Measurements from ENCODE around the gene NAP1L2.

NAP1L2 gene, protein sequence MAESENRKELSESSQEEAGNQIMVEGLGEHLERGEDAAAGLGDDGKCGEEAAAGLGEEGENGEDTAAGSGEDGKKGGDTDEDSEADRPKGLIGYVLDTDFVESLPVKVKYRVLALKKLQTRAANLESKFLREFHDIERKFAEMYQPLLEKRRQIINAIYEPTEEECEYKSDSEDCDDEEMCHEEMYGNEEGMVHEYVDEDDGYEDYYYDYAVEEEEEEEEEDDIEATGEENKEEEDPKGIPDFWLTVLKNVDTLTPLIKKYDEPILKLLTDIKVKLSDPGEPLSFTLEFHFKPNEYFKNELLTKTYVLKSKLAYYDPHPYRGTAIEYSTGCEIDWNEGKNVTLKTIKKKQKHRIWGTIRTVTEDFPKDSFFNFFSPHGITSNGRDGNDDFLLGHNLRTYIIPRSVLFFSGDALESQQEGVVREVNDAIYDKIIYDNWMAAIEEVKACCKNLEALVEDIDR

DNA sequence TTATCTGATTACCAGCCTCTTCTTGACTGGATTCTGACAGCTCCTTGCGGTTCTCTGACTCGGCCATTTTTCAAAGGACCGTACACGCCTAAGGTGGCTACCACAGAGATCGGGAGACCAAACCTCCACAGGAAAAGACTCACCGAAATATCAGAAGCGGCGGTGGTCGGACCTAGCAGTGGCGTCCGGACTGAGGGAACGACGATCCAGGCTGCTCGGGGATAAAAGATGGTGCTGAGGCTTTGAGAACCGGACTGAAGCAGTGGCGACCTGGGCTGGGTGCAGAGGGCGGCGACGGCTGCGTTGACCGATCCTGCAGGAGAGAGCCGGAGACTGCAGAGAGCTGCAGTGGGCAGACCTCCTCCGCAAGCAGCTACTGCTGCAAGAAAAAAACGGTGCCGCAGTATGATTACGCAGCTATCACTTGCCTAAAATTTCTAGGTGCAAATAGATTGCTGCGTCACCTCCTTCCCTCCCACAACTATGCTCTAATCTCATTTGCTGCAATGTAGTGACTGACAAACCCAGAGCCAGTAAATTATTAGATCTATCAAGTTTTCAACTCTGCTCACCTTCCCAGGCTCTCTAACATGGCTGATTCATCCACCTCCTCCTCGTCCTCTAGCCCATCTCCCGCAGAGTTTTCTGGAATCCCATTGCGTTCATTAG is at the start of gene NAP1L2:
Gene NAP1L2 (minus strand): TSS at position 426 of the 669 bp plus-strand sequence. CDS start 359 bp downstream, at position 67.
- TF ChIP-seq, protein P1, sequence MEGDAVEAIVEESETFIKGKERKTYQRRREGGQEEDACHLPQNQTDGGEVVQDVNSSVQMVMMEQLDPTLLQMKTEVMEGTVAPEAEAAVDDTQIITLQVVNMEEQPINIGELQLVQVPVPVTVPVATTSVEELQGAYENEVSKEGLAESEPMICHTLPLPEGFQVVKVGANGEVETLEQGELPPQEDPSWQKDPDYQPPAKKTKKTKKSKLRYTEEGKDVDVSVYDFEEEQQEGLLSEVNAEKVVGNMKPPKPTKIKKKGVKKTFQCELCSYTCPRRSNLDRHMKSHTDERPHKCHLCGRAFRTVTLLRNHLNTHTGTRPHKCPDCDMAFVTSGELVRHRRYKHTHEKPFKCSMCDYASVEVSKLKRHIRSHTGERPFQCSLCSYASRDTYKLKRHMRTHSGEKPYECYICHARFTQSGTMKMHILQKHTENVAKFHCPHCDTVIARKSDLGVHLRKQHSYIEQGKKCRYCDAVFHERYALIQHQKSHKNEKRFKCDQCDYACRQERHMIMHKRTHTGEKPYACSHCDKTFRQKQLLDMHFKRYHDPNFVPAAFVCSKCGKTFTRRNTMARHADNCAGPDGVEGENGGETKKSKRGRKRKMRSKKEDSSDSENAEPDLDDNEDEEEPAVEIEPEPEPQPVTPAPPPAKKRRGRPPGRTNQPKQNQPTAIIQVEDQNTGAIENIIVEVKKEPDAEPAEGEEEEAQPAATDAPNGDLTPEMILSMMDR (IDR thresholded peaks at IDR 0.05; ENCODE audit: extremely low read depth, missing control alignments): no peak
- no peak for DNase-seq (ENCODE audit: low spot score)

DNA sequence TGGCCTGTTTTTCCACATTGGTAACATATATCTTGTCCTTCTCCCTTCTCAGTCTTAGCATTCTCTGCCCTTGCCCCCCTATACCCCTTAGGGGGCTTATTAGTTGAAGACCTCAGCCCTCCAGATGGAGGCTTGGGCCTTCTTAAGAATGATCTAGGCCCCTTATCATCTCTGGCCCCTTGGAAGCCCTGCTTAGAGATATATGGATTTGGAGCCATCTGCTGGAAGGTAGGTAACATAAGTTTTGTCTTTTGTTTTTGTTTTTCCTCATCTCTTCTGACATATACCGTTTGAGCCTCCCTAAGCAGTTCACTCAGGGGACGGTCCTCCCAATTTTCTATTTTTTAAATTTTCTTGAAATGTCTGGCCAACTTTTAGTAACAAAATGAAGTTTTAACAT is 48.3 kb upstream of the NAP1L2 start:
- no peak for DNase-seq (ENCODE audit: low spot score)

DNA sequence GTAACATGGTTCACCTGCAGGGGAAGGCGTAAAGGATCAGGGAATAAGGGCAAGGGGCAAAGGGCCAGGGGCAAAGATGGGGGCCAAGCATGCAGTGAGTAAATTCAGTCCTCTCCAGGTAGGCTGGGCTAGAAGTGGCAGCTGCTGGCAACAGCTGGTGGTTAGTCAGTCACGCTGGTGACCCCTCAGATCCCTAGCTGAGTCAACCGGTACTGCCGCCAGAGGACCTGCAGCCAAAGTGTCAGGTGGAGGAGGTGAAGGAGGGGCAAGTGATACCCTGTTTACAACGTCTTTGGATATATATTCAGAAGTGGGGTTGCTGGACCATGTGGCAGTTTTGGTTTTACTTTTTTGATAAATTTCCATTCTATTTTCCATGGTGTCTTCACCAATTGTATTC is 24.6 kb upstream of the NAP1L2 start:
- DNase-seq (ENCODE audit: low spot score): no peak
- TF ChIP-seq, protein P1 (IDR thresholded peaks at IDR 0.05; ENCODE audit: extremely low read depth, missing control alignments): no peak

More for the DNA sequence above, 48.3 kb upstream of the NAP1L2 start:
- TF ChIP-seq, protein P1 (IDR thresholded peaks at IDR 0.05; ENCODE audit: extremely low read depth, missing control alignments): no peak

DNA sequence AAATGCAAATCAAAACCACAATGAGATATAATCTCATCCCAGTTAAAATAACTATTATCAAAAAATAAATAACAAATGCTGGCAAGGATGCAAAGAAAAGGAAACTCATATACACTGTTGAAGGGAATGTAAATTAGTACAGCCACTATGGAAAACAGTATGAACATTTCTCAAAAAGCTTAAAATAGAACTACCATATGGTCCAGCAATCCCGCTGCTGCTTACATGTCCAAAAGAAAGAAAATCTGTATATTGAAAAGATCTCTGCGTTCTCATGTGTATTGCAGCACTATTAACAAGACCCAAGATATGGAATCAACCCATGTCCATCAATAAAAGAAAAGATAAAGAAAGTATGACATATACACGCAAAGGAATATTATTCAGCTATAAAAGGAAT is 3.0 kb upstream of the NAP1L2 start:
- DNase-seq (ENCODE audit: low spot score): no peak
- TF ChIP-seq, protein P1 (IDR thresholded peaks at IDR 0.05; ENCODE audit: extremely low read depth, missing control alignments): no peak

DNA sequence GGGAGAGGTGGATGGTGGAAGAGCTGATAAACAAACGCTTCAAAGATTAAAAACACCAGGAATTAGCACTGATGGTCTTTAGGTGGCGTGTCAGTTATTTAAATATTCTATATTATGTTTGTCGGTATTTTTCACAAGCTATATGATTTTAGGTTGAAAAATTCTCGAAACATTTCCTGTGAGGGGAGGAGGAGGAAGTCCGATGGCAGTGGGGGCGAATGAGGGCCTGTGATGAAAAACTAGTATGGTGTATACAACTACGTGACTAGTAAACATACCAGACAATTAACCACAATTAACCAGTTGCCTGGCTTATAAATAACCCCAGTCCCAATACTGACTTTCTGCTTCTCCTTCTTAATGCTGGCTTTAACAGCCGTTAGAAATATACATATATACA is 595 bp upstream of the NAP1L2 start:
- no peak for DNase-seq (ENCODE audit: low spot score)
- TF ChIP-seq, protein P1 (IDR thresholded peaks at IDR 0.05; ENCODE audit: extremely low read depth, missing control alignments): no peak

DNA sequence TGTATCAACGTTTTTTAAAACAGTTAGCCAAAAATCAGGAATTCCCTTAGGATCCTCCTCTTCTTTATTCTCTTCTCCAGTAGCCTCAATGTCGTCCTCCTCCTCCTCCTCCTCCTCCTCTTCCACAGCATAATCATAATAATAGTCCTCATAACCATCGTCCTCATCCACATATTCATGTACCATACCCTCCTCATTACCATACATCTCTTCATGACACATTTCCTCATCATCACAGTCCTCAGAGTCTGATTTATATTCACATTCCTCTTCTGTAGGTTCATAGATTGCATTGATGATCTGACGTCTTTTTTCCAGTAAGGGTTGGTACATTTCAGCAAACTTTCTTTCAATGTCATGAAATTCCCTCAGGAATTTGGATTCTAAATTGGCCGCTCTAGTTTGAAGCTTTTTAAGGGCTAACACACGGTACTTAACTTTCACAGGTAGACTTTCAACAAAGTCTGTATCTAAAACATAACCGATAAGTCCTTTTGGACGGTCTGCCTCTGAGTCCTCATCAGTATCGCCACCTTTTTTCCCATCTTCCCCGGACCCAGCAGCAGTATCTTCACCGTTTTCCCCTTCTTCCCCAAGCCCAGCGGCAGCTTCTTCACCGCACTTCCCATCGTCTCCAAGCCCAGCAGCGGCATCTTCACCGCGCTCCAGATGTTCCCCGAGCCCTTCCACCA is 771 bp downstream of the NAP1L2 start:
- no peak for DNase-seq (ENCODE audit: low spot score)
- TF ChIP-seq, protein P1 (IDR thresholded peaks at IDR 0.05; ENCODE audit: extremely low read depth, missing control alignments): no peak

Data from GM20000 (cell line).